Smooth muscle cell (in vitro differentiated cells): ENCODE results near the gene SCN8A. TPM values are rescaled to one million over a fixed set of nuclear protein-coding genes. Genes with fewer than 3 reads are reported as not detected.

ENCODE experiments used
- DNase-seq: peaks from one replicate; lab custom pipeline; 2025; ENCODE audit not compliant: unreplicated experiment; lab: John Stamatoyannopoulos, UW
- H2AFZ ChIP-seq: fragments of 200-600 bp; sonication (generic); 2 replicates; pipeline ENCODE4 v1.6.0; 2016; ENCODE audit warnings: antibody characterized with exemption, low read depth, mild to moderate bottlenecking
- H3F3A ChIP-seq: fragments of 200-600 bp; sonication (generic); 2 replicates; pipeline ENCODE4 v1.6.0; 2017; ENCODE audit warnings: antibody characterized with exemption, low read depth
- H3K27ac ChIP-seq: fragments of 200-600 bp; sonication (generic); 2 replicates; pipeline ENCODE4 v1.5.1; 2016; ENCODE audit warnings: low read depth, mild to moderate bottlenecking
- H3K27me3 ChIP-seq: fragments of 200-600 bp; sonication (generic); 2 replicates; pipeline ENCODE4 v1.6.1; 2016; ENCODE audit warnings: low read depth, mild to moderate bottlenecking
- H3K36me3 ChIP-seq: fragments of 200-600 bp; sonication (generic); 2 replicates; pipeline ENCODE4 v1.5.1; 2016; ENCODE audit warnings: low read depth
- H3K4me1 ChIP-seq: fragments of 200-600 bp; sonication (generic); 2 replicates; pipeline ENCODE4 v1.5.1; 2016; ENCODE audit warnings: low read depth
- H3K4me2 ChIP-seq: fragments of 200-600 bp; sonication (generic); 2 replicates; pipeline ENCODE4 v1.6.0; 2016; ENCODE audit warnings: mild to moderate bottlenecking
- H3K4me3 ChIP-seq: fragments of 200-600 bp; sonication (generic); 2 replicates; pipeline ENCODE4 v1.5.1; 2016; ENCODE audit warnings: mild to moderate bottlenecking
- H3K79me2 ChIP-seq: fragments of 200-600 bp; sonication (generic); 2 replicates; pipeline ENCODE4 v1.6.0; 2016; ENCODE audit warnings: low read depth, mild to moderate bottlenecking
- H3K9ac ChIP-seq: fragments of 200-600 bp; sonication (generic); 2 replicates; pipeline ENCODE4 v1.6.0; 2016; ENCODE audit warnings: low read depth
- H3K9me3 ChIP-seq: fragments of 200-600 bp; sonication (generic); replicated peaks from 2 replicates; pipeline ENCODE4 v1.5.1; 2016; ENCODE audit warnings: low read depth
- H4K20me1 ChIP-seq: fragments of 200-600 bp; sonication (generic); 2 replicates; pipeline ENCODE4 v1.6.0; 2016; ENCODE audit warnings: low read depth
- CTCF ChIP-seq: fragments of 200-600 bp; sonication (generic); IDR thresholded peaks from 2 replicates; pipeline ENCODE4 v1.5.1; 2017; ENCODE audit warnings: borderline replicate concordance, mild to moderate bottlenecking, antibody characterized with exemption; ENCODE audit not compliant: insufficient read depth, poor library complexity, severe bottlenecking
- WGBS: methylation state at CpG from one replicate; pipeline ENCODE4 v1.1.7; 2016; ENCODE audit warnings: low lambda C conversion rate; 5-methylcytosine and 5-hydroxymethylcytosine counted together
- polyA plus RNA-seq: library from polyadenylated mRNA; unstranded; fragments of >200 nt; fragmentation: Nextera tagmentation; extraction: Ambion mirVana; gene quantifications from 2 replicates; pipeline ENCODE4 v1.2.1, GENCODE V29; 2016
- total RNA-seq: library from RNA; depleted of rRNA; stranded (reverse); fragments of >200 nt; gene quantifications from 2 replicates; pipeline ENCODE4 v1.2.3, GENCODE V29; 2014

Gene SCN8A
- total and polyA plus RNA-seq, 2 experiments from 2014 or later: 0.38 to 4.5 TPM

GRCh38 chr12:51693569-51693968, 102.5 kb downstream of the SCN8A start:
- Histone ChIP-seq H3K9me3 (no peaks in the 10 kb centered on the region), H3F3A (peaks cover 9% of the 10 kb centered on the region), H3K36me3 (no peaks in the 10 kb centered on the region), H3K9ac (no peak overlapping the region), H3K27me3 (no peaks in the 10 kb centered on the region), H3K79me2 (no peaks in the 10 kb centered on the region), H3K27ac (no peak overlapping the region), H4K20me1 (no peaks in the 10 kb centered on the region), H3K4me1 (peaks cover 4% of the 10 kb centered on the region), H3K4me2 (no peak overlapping the region), H3K4me3 (no peak overlapping the region), H2AFZ (no peak overlapping the region)
- WGBS: 96% methylated on average over 4 of the region's 4 CpGs
- DNase-seq: no peak
- no peak for TF ChIP-seq CTCF

GRCh38 chr12:51694146-51694545, 103.1 kb downstream of the SCN8A start:
- peaks cover 4% of the 10 kb centered on the region for H3K4me1 ChIP-seq
- whole genome bisulfite sequencing: 87% methylated on average over 4 of the region's 4 CpGs
- H3K9me3 ChIP-seq: no peaks in the 10 kb centered on the region
- H3K4me2 ChIP-seq: no peak overlapping the region
- H3K9ac ChIP-seq: no peak overlapping the region
- H3K79me2 ChIP-seq: no peaks in the 10 kb centered on the region
- no peaks in the 10 kb centered on the region for H3K36me3 ChIP-seq
- no peak for TF ChIP-seq CTCF
- no peak for DNase-seq
- peaks cover 9% of the 10 kb centered on the region for H3F3A ChIP-seq
- no peak overlapping the region for H3K4me3 ChIP-seq
- H3K27ac ChIP-seq: no peak overlapping the region
- no peak overlapping the region for H2AFZ ChIP-seq
- H3K27me3 ChIP-seq: no peaks in the 10 kb centered on the region
- H4K20me1 ChIP-seq: no peaks in the 10 kb centered on the region

GRCh38 chr12:51695241-51696010, 104.4 kb downstream of the SCN8A start:
- Histone ChIP-seq H3K36me3 (no peaks in the 10 kb centered on the region), H3K4me1 (peaks cover 4% of the 10 kb centered on the region), H3K4me2 (peak overlapping the region; percentile 9), H3K27me3 (no peaks in the 10 kb centered on the region), H2AFZ (no peak overlapping the region), H3K27ac (no peak overlapping the region), H3K9me3 (no peaks in the 10 kb centered on the region), H4K20me1 (no peaks in the 10 kb centered on the region), H3K79me2 (no peaks in the 10 kb centered on the region), H3F3A (peaks cover 9% of the 10 kb centered on the region), H3K9ac (no peak overlapping the region), H3K4me3 (no peak overlapping the region)
- no peak for TF ChIP-seq CTCF
- 71% methylated on average over 1 of the region's 1 CpG for WGBS
- DNase-seq: no peak

- no peak overlapping the region for H3K4me3 ChIP-seq
- H3K79me2 ChIP-seq: no peaks in the 10 kb centered on the region
- H3K9ac ChIP-seq: no peak overlapping the region
- H3K36me3 ChIP-seq: no peaks in the 10 kb centered on the region
- no peak for DNase-seq
- H3K4me2 ChIP-seq: no peak overlapping the region
- no peak overlapping the region for H3K27ac ChIP-seq
- no peaks in the 10 kb centered on the region for H3K27me3 ChIP-seq
- no peak overlapping the region for H2AFZ ChIP-seq
- H3K9me3 ChIP-seq: no peaks in the 10 kb centered on the region
- TF ChIP-seq CTCF: no peak
- 88% methylated on average over 1 of the region's 1 CpG for WGBS
- H3F3A ChIP-seq: peaks cover 9% of the 10 kb centered on the region
- H3K4me1 ChIP-seq: peaks cover 4% of the 10 kb centered on the region
- H4K20me1 ChIP-seq: no peaks in the 10 kb centered on the region
Observed at GRCh38 chr12:51699219-51699618, 108.2 kb downstream of the SCN8A start.
